HTR-8/SVneo (cell line): Measurements from ENCODE around the gene VHLL.

ENCODE experiments used
- DNase-seq: peaks from one replicate; pipeline ENCODE4 v3.0.0; 2011; ENCODE audit warnings: low spot score, mixed read lengths; ENCODE audit not compliant: insufficient read length
- FAIRE-seq: peaks from 2 replicates; lab custom pipeline; 2011; peaks lifted over from hg19 to GRCh38; lab: Jason Lieb, UNC

Gene VHLL

DNA sequence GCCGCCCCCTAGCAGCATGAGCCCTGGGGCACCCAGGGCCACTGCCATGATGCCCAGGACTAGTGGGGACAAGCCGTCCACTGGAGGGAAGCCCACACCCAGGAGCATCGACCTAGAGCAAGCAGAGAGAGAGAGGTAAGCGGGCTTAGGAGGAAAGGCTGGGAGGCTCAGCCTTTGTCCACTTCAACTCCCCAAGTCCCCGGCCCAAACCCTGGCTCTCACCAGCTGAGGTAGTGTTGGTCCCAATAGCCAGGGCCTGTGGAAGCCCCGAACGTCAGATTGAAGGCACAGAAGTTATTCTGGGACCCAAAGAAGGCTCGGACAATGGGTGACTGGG is 6.0 kb downstream of the VHLL start:
- DNase-seq = no peak
- FAIRE-seq = no peak

GRCh38 chr1:156291226-156292061 is 7.7 kb downstream of the VHLL start:
- no peak for FAIRE-seq

GRCh38 chr1:156289857-156290256 is 9.2 kb downstream of the VHLL start:
- FAIRE-seq (no peak), DNase-seq (no peak)

More at GRCh38 chr1:156291226-156292061, 7.7 kb downstream of the VHLL start:
- DNase-seq = no peak

DNA sequence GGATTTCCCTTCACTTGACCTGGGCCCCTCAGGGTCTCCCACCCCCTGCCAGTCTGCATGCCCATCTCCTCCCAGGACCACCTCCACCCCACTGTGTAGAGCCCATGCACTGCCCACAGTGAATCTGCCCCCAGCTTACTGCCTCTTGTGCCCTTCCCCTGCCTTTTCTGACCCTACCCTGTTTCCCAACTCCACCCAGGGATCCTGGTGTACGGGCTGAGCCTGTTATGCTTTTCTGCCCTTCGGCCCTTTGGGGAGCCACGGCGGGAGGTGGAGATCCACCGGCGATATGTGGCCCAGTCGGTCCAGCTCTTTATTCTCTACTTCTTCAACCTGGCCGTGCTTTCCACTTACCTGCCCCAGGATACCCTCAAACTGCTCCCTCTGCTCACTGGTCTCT is 13.0 kb downstream of the VHLL start:
- FAIRE-seq (no peak), DNase-seq (no peak)

- DNase-seq (no peak), FAIRE-seq (no peak)
Observed at GRCh38 chr1:156285437-156285836, 13.7 kb downstream of the VHLL start.

DNA sequence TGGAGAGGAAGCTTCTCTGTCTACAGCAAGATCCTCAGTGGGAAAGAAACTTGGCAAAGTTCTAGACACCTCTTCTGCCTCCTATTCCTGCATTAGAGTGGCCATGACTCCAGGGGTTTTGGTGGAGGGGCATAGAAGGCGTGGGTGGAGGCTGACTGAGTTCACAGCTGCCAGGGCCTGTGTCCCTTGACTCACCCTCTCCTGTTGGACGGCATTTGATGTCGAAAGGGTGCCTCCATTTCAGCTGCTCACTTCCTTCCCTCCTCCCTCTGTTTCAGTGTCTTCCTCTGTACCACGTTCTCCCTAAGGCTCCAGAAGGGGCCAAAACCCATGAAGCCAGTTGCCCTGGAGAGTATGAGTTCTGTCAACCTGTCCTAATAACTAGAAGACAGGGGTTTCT is 14.3 kb downstream of the VHLL start:
- no peak for FAIRE-seq

GRCh38 chr1:156284112-156284511 is 15.0 kb downstream of the VHLL start, which contains the start of gene TMEM79:
Gene TMEM79 (plus strand): TSS chr1:156284325. CDS start chr1:156285227, 902 bp downstream.
- FAIRE-seq = no peak

More for the DNA sequence above, 14.3 kb downstream of the VHLL start:
- no peak for DNase-seq

DNA sequence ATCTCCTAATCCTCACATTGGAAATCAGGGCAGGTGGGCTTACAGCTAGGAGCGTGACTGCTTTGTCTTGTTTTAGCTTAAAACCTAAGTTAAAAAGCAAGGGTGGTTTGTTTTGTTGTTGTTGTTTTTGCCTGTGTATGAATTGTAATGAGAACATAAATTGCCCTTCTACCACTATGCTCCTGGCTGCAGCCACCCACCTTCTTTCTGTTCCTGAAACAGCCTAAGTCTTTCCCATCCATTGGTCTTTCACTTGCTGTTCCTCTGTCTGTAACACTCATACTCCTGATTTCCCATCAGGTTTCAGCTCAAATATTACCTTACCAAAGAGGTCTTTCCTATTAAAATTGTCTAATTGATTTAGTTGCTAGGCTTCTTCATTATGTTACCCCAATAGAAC is 15.6 kb downstream of the VHLL start:
- FAIRE-seq = no peak

More at GRCh38 chr1:156284112-156284511, 15.0 kb downstream of the VHLL start, which contains the start of gene TMEM79:
- no peak for DNase-seq

DNA sequence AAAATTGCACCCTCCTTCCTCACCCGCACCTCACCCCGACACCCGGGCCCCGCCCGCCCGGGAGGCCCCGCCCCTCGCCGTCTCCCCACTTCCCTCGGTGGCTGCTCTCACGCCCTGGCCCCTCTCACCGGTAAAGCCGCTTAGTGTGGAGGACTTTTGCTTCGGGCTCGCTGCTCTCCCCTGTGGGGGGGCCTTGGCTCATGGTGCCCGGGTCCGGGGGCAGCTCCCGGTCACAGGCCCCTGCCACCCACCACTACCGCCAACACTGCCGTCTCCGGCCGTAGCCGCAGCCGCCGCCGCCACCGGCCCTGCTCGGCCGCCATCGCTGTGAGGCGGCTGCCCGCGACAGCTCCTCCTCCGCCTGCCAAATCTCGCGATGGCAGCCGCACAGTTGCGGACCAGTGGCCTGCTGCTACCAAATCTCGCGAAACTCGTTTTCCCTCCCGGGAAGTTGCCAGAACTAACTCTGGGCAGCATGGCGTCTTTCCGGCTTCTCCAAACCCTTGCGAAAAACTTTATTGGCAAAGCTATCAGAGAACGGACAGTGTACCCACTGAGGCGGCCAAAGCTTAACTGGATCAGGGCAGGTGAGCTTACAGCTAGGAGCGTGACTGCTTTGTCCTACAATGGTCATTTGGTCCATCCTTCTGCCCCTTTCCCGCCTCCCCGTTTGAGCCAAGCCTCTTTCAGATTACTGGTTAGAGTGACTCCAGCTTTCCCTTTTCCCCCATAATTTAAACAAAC is 16.5 kb downstream of the VHLL start, which contains the start of gene SMG5:
Gene SMG5, minus strand, starts transcription at position 347 of the 744 bp plus-strand sequence. Its CDS starts 145 bp downstream, at position 202.
- peak; percentile 95 for DNase-seq
- FAIRE-seq = peak; percentile 84

More for the DNA sequence above, 15.6 kb downstream of the VHLL start:
- DNase-seq = no peak

- FAIRE-seq (no peak), DNase-seq (no peak)
Observed at GRCh38 chr1:156281693-156282478, 17.2 kb downstream of the VHLL start.

- no peak for FAIRE-seq
- DNase-seq = no peak
Observed at GRCh38 chr1:156281281-156281680, 17.8 kb downstream of the VHLL start.

DNA sequence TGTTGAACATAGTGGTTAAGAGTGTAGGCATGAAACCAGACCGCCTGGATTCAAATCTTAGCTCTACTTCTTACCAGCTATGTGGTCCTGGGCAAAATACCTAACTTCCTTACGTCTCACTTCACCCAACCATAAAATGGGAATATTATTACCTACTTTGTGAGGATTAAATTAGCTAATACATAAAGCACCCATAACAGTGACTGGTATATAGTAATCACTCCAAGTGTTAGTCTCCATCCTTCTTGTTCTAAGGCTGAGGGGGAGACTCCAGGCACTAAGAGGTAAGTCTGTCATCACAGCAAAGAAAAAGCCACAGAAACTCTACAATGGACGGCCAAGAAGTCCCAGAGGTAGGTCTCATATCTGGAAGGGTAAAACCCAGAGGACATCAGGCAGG is 19.3 kb downstream of the VHLL start:
- no peak for FAIRE-seq
- DNase-seq = no peak

- FAIRE-seq = no peak
- DNase-seq = no peak
Observed at GRCh38 chr1:156276966-156277381, 22.1 kb downstream of the VHLL start.

GRCh38 chr1:156276532-156276931 is 22.6 kb downstream of the VHLL start:
- FAIRE-seq (no peak), DNase-seq (no peak)

DNA sequence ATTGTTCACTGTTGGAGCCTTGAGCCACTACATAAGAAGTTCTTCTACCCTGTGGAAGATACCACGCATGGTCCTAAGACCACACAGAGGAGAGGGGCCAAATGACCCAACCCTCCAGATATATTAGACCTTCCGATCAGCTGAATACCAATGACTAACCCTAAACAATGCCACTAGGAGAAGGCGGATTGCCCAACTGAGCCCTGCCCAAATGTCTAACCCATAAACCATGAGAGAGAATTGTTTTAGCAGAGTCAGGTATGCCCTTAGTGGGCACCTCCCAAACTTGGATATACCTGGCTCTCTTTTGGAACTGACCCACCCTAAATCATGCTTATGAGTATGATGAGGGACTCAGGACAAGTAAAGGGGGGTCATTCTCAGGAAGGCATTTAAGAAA is 28.8 kb downstream of the VHLL start:
- FAIRE-seq = no peak

GRCh38 chr1:156268336-156268735 is 30.8 kb downstream of the VHLL start:
- FAIRE-seq = no peak

More for the DNA sequence above, 28.8 kb downstream of the VHLL start:
- no peak for DNase-seq

DNA sequence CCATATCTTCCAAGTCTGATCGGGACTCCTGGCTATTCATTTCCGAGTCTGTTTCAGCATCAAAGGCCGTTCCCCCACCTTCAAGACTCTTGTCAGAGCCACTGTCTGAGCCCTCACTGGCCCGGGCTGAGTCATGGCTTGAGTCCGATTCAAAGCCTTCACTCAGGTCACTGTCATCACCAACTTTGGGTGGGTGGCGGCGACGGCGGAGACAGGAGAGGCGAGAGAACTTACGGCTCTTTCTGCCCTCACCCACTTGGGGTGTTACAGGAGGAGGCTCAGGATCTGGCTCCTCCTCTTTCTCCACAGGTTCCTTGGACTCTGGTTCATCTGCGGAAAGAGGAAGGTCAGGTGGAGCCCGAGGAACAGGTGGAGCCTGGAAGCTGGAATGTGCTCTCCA is 33.1 kb downstream of the VHLL start:
- FAIRE-seq = no peak
- no peak for DNase-seq

More at GRCh38 chr1:156268336-156268735, 30.8 kb downstream of the VHLL start:
- no peak for DNase-seq

- DNase-seq = no peak
- FAIRE-seq = no peak
Observed at GRCh38 chr1:156263288-156263655, 35.8 kb downstream of the VHLL start.

GRCh38 chr1:156262461-156263287 is 36.4 kb downstream of the VHLL start:
- no peak for FAIRE-seq
- no peak for DNase-seq
